HepG2 (cell line): Measurements from ENCODE around the gene CDK9. TPM values are rescaled to one million over a fixed set of nuclear protein-coding genes. Genes with fewer than 3 reads are reported as not detected.

ENCODE experiments used
- AKAP8 ChIP-seq: sonication (generic); formaldehyde crosslinking; IDR thresholded peaks from 2 replicates; pipeline ENCODE4 v1.5.1; 2020; ENCODE audit warnings: mild to moderate bottlenecking, missing genetic modification reagents
- HNRNPL ChIP-seq: fragments of 200-400 bp; formaldehyde crosslinking; IDR thresholded peaks from 2 replicates; pipeline ENCODE4 v1.6.1; 2017; ENCODE audit warnings: mild to moderate bottlenecking, low read depth, low read length
- NRL ChIP-seq: sonication (generic); formaldehyde crosslinking; IDR thresholded peaks from 2 replicates; pipeline ENCODE4 v1.5.0; 2020; ENCODE audit warnings: missing genetic modification reagents, mild to moderate bottlenecking, moderate library complexity, borderline replicate concordance
- SALL1 ChIP-seq: sonication (generic); formaldehyde crosslinking; IDR thresholded peaks from 2 replicates; pipeline ENCODE4 v1.8.0; 2022; ENCODE audit warnings: mild to moderate bottlenecking, missing genetic modification reagents
- SNAI1 ChIP-seq: sonication (generic); formaldehyde crosslinking; IDR thresholded peaks from 2 replicates; pipeline ENCODE4 v1.5.0; 2020; ENCODE audit warnings: mild to moderate bottlenecking, missing genetic modification reagents, borderline replicate concordance
- YY1 ChIP-seq: IDR thresholded peaks from 2 replicates; pipeline ENCODE4 v1.6.1; 2011; ENCODE audit warnings: low read length, low read depth, moderate library complexity, mild to moderate bottlenecking; ENCODE audit not compliant: insufficient read depth, insufficient replicate concordance
- ZFX ChIP-seq: sonication (generic); formaldehyde crosslinking; IDR thresholded peaks from 2 replicates; pipeline ENCODE4 v1.4.0; 2020; ENCODE audit warnings: mild to moderate bottlenecking, low read depth, missing genetic modification reagents, moderate library complexity
- ZNF335 ChIP-seq: sonication (generic); formaldehyde crosslinking; IDR thresholded peaks from 2 replicates; pipeline ENCODE4 v1.4.0; 2020; ENCODE audit warnings: missing genetic modification reagents
- ZNF33A ChIP-seq: sonication (generic); formaldehyde crosslinking; IDR thresholded peaks from 2 replicates; pipeline ENCODE4 v1.5.1; 2020; ENCODE audit warnings: missing genetic modification reagents, mild to moderate bottlenecking, moderate library complexity, borderline replicate concordance
- ZNF577 ChIP-seq: sonication (generic); formaldehyde crosslinking; IDR thresholded peaks from 2 replicates; pipeline ENCODE4 v1.4.0; 2020; ENCODE audit warnings: mild to moderate bottlenecking, low read depth, missing genetic modification reagents, borderline replicate concordance
- polyA plus RNA-seq, 8 experiments: library from polyadenylated mRNA; depleted of rRNA in 3 of 8; stranded (reverse) in 7 of 8; unstranded in 1 of 8; fragments of >200 nt; fragmentation: Illumina TruSeq in 4 of 8; extraction: Trizol in 4 of 8; gene quantifications; 2 replicates each; pipeline versions ENCODE4 v1.2.1 to v1.2.3, GENCODE V29; 2011 to 2016; ENCODE audit warnings: low read depth in 4 of 8, missing spikeins in 1 of 8, mixed read lengths in 1 of 8; ENCODE audit not compliant: insufficient read depth in 1 of 8
- total RNA-seq, 5 experiments: library from RNA; depleted of rRNA; stranded (reverse); fragments of >200 nt; fragmentation: Illumina TruSeq; extraction: Trizol; gene quantifications; 2 replicates each; pipeline ENCODE4 v1.2.3, GENCODE V29; 2016; ENCODE audit warnings: low read depth in 1 of 5
- TF ChIP-seq, protein P1 (sequence below): sonication (generic); formaldehyde crosslinking; IDR thresholded peaks from 2 replicates; pipeline ENCODE4 v1.4.0; 2020; ENCODE audit warnings: mild to moderate bottlenecking, missing genetic modification reagents, borderline replicate concordance
- TF ChIP-seq, protein P2 (sequence below): sonication (generic); formaldehyde crosslinking; IDR thresholded peaks from 2 replicates; pipeline ENCODE4 v1.4.0; 2020; ENCODE audit warnings: mild to moderate bottlenecking, missing genetic modification reagents, borderline replicate concordance
- TF ChIP-seq, protein P3 (sequence below): sonication (generic); formaldehyde crosslinking; IDR thresholded peaks from 2 replicates; pipeline ENCODE4 v1.4.0; 2020; ENCODE audit warnings: missing genetic modification reagents
- TF ChIP-seq, protein P4 (sequence below): sonication (generic); formaldehyde crosslinking; IDR thresholded peaks from 2 replicates; pipeline ENCODE4 v1.8.0; 2022; ENCODE audit warnings: missing genetic modification reagents, mild to moderate bottlenecking, inconsistent platforms, borderline replicate concordance
- TF ChIP-seq, protein P5 (sequence below): IDR thresholded peaks from 2 replicates; pipeline ENCODE4 v1.6.1; 2016; ENCODE audit warnings: control low read depth

The CDK9 gene
- total and polyA plus RNA-seq, 2 of the 13 experiments (the other 11 are each of a cell fraction or from before 2014, with no cell fraction given) = 16.8 to 21.5 TPM

DNA sequence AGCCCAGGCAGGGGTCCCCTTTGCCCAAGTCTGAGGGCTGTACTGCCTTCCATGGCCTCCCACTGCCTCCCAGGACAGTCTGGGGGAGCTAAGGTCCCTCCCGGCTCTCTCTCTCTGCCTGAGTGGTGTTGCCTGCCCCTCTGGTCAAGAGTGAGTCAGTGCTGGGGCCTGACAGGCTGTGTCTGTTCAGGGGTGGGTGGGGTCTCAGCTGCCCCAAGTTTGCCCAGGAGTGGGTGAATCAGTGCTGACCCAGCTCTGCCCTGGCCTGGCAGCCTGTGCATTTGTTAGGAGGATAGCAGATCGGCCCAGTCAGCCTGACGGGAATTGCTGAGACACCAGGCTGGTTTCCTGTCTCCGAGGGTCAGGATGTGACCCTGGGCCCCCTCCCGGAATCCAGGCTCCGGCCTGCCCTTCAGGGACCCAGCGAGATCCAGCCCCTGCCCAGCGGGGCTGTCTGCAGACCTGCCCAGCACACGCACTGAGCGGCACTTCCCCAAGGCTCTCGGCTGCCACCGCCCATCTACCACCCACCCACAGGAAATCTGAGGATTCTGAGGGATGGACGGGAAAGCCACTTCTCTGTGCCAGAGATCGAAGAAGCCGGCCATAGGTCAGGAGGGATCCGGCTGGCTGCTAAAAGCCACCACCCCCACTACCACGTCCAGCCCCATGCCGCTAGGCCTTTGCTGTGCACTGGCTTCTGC lies 52.7 kb downstream of the CDK9 start (continued):
- TF ChIP-seq, protein P1, sequence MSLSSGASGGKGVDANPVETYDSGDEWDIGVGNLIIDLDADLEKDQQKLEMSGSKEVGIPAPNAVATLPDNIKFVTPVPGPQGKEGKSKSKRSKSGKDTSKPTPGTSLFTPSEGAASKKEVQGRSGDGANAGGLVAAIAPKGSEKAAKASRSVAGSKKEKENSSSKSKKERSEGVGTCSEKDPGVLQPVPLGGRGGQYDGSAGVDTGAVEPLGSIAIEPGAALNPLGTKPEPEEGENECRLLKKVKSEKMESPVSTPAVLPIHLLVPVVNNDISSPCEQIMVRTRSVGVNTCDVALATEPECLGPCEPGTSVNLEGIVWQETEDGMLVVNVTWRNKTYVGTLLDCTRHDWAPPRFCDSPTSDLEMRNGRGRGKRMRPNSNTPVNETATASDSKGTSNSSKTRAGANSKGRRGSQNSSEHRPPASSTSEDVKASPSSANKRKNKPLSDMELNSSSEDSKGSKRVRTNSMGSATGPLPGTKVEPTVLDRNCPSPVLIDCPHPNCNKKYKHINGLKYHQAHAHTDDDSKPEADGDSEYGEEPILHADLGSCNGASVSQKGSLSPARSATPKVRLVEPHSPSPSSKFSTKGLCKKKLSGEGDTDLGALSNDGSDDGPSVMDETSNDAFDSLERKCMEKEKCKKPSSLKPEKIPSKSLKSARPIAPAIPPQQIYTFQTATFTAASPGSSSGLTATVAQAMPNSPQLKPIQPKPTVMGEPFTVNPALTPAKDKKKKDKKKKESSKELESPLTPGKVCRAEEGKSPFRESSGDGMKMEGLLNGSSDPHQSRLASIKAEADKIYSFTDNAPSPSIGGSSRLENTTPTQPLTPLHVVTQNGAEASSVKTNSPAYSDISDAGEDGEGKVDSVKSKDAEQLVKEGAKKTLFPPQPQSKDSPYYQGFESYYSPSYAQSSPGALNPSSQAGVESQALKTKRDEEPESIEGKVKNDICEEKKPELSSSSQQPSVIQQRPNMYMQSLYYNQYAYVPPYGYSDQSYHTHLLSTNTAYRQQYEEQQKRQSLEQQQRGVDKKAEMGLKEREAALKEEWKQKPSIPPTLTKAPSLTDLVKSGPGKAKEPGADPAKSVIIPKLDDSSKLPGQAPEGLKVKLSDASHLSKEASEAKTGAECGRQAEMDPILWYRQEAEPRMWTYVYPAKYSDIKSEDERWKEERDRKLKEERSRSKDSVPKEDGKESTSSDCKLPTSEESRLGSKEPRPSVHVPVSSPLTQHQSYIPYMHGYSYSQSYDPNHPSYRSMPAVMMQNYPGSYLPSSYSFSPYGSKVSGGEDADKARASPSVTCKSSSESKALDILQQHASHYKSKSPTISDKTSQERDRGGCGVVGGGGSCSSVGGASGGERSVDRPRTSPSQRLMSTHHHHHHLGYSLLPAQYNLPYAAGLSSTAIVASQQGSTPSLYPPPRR = no peak
- TF ChIP-seq YY1 (peak; percentile 17), ZNF33A (no peak), SNAI1 (CRISPR knock-in tag) (no peak), ZNF335 (CRISPR knock-in tag) (peak; percentile 22; the same call in 1 of the 2 replicates), ZFX (CRISPR knock-in tag) (peak; percentile 76), HNRNPL (peak; percentile 88), AKAP8 (CRISPR knock-in tag) (0 out of 2 replicates have a peak, but pooled peaks have one; percentile 25), ZNF577 (no peak), SALL1 (peak; percentile 21; the same call in 1 of the 2 replicates), NRL (0 out of 2 replicates have a peak, but pooled peaks have one; percentile 47)
- TF ChIP-seq, protein P2, sequence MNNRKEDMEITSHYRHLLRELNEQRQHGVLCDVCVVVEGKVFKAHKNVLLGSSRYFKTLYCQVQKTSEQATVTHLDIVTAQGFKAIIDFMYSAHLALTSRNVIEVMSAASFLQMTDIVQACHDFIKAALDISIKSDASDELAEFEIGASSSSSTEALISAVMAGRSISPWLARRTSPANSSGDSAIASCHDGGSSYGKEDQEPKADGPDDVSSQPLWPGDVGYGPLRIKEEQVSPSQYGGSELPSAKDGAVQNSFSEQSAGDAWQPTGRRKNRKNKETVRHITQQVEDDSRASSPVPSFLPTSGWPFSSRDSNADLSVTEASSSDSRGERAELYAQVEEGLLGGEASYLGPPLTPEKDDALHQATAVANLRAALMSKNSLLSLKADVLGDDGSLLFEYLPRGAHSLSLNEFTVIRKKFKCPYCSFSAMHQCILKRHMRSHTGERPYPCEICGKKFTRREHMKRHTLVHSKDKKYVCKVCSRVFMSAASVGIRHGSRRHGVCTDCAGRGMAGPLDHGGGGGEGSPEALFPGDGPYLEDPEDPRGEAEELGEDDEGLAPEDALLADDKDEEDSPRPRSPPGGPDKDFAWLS (CRISPR knock-in tag) = no peak
- TF ChIP-seq, protein P3, sequence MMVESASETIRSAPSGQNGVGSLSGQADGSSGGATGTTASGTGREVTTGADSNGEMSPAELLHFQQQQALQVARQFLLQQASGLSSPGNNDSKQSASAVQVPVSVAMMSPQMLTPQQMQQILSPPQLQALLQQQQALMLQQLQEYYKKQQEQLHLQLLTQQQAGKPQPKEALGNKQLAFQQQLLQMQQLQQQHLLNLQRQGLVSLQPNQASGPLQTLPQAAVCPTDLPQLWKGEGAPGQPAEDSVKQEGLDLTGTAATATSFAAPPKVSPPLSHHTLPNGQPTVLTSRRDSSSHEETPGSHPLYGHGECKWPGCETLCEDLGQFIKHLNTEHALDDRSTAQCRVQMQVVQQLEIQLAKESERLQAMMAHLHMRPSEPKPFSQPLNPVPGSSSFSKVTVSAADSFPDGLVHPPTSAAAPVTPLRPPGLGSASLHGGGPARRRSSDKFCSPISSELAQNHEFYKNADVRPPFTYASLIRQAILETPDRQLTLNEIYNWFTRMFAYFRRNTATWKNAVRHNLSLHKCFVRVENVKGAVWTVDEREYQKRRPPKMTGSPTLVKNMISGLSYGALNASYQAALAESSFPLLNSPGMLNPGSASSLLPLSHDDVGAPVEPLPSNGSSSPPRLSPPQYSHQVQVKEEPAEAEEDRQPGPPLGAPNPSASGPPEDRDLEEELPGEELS = no peak
- TF ChIP-seq, protein P4, sequence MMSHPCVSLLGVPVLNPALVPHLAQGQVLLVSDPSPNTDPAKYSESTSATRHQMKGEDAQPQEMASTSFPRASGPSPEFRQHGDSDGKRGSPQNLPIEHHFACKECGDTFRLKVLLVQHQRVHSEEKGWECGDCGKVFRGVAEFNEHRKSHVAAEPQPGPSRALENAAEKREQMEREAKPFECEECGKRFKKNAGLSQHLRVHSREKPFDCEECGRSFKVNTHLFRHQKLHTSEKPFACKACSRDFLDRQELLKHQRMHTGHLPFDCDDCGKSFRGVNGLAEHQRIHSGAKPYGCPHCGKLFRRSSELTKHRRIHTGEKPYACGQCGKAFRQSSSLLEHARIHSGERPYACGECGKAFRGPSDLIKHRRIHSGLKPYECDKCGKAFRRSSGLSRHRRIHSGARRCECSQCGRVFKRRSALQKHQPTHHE = no peak
- TF ChIP-seq, protein P5, sequence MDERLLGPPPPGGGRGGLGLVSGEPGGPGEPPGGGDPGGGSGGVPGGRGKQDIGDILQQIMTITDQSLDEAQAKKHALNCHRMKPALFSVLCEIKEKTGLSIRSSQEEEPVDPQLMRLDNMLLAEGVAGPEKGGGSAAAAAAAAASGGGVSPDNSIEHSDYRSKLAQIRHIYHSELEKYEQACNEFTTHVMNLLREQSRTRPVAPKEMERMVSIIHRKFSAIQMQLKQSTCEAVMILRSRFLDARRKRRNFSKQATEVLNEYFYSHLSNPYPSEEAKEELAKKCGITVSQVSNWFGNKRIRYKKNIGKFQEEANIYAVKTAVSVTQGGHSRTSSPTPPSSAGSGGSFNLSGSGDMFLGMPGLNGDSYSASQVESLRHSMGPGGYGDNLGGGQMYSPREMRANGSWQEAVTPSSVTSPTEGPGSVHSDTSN (CRISPR knock-in tag) = no peak
